SJSA1 (cell line): ENCODE data around the gene RMDN2. TPM values are rescaled to one million over a fixed set of nuclear protein-coding genes. Genes with fewer than 3 reads are reported as not detected.
A peak's percentile ranks its signal among the peaks of the same experiment; 100 is the strongest.

Experiments
- DNase-seq, 2 experiments: peaks; one replicate each; pipeline ENCODE4 v3.0.0-alpha.2; 2015 to 2020; ENCODE audit warnings: low spot score in 2 of 2, low read depth in 1 of 2
- H3K27ac ChIP-seq: fragments of 250-450 bp; sonication (Bioruptor Pico); 2 replicates; pipeline ENCODE4 v1.5.1; 2020; ENCODE audit warnings: mild to moderate bottlenecking, moderate library complexity
- H3K27me3 ChIP-seq: fragments of 250-450 bp; sonication (Bioruptor Pico); replicated peaks from 2 replicates; pipeline ENCODE4 v1.5.1; 2020; ENCODE audit warnings: mild to moderate bottlenecking, moderate library complexity
- H3K36me3 ChIP-seq: fragments of 250-450 bp; sonication (Bioruptor Pico); 2 replicates; pipeline ENCODE4 v1.5.1; 2020; ENCODE audit warnings: mild to moderate bottlenecking
- H3K4me1 ChIP-seq: fragments of 250-450 bp; sonication (Bioruptor Pico); replicated peaks from 2 replicates; pipeline ENCODE4 v1.6.1; 2021; ENCODE audit warnings: mild to moderate bottlenecking
- H3K4me3 ChIP-seq: fragments of 250-450 bp; sonication (Bioruptor Pico); 2 replicates; pipeline ENCODE4 v1.5.1; 2020; ENCODE audit warnings: mild to moderate bottlenecking
- H3K9me3 ChIP-seq: fragments of 250-450 bp; sonication (Bioruptor Pico); replicated peaks from 2 replicates; pipeline ENCODE4 v1.5.1; 2020; ENCODE audit warnings: mild to moderate bottlenecking
- total RNA-seq: library from RNA; depleted of rRNA; stranded (reverse); fragments of >200 nt; shearing (Covaris generic); gene quantifications from 2 replicates; pipeline ENCODE4 v1.2.3, GENCODE V29; 2014

Gene RMDN2
- total RNA-seq, 1 experiment from 2014 or later: 20.8 TPM

- Histone ChIP-seq H3K36me3 (no peaks in the 10 kb centered on the region), H3K4me3 (no peak overlapping the region), H3K9me3 (no peaks in the 10 kb centered on the region), H3K27ac (no peak overlapping the region), H3K27me3 (no peaks in the 10 kb centered on the region), H3K4me1 (no peaks in the 10 kb centered on the region)
- DNase-seq: no peak
Measured at GRCh38 chr2:37971971-37972370, 46.9 kb downstream of the RMDN2 start.

GRCh38 chr2:37973615-37974353, 48.7 kb downstream of the RMDN2 start:
- no peaks in the 10 kb centered on the region for H3K36me3 ChIP-seq
- H3K4me1 ChIP-seq: no peaks in the 10 kb centered on the region
- H3K9me3 ChIP-seq: no peaks in the 10 kb centered on the region
- H3K27me3 ChIP-seq: no peaks in the 10 kb centered on the region
- DNase-seq: no peak
- no peak overlapping the region for H3K27ac ChIP-seq
- H3K4me3 ChIP-seq: no peak overlapping the region

- no peaks in the 10 kb centered on the region for H3K9me3 ChIP-seq
- H3K4me3 ChIP-seq: no peak overlapping the region
- H3K27ac ChIP-seq: no peak overlapping the region
- no peaks in the 10 kb centered on the region for H3K36me3 ChIP-seq
- H3K4me1 ChIP-seq: no peaks in the 10 kb centered on the region
- no peaks in the 10 kb centered on the region for H3K27me3 ChIP-seq
- no peak for DNase-seq
Measured at GRCh38 chr2:37975808-37976207, 50.7 kb downstream of the RMDN2 start.

GRCh38 chr2:37976411-37976810, 51.3 kb downstream of the RMDN2 start:
- H3K36me3 ChIP-seq: no peaks in the 10 kb centered on the region
- no peak overlapping the region for H3K27ac ChIP-seq
- no peaks in the 10 kb centered on the region for H3K9me3 ChIP-seq
- H3K27me3 ChIP-seq: no peaks in the 10 kb centered on the region
- H3K4me1 ChIP-seq: no peaks in the 10 kb centered on the region
- H3K4me3 ChIP-seq: no peak overlapping the region
- no peak for DNase-seq

- no peaks in the 10 kb centered on the region for H3K9me3 ChIP-seq
- no peak overlapping the region for H3K4me3 ChIP-seq
- H3K27me3 ChIP-seq: no peaks in the 10 kb centered on the region
- DNase-seq: peak; percentile 69 to 72
- no peak overlapping the region for H3K27ac ChIP-seq
- H3K4me1 ChIP-seq: peaks cover 6% of the 10 kb centered on the region
- H3K36me3 ChIP-seq: no peaks in the 10 kb centered on the region
Measured at GRCh38 chr2:37982147-37982582, 57.1 kb downstream of the RMDN2 start.

GRCh38 chr2:37982847-37983246, 57.8 kb downstream of the RMDN2 start:
- Histone ChIP-seq H3K9me3 (no peaks in the 10 kb centered on the region), H3K27ac (no peak overlapping the region), H3K36me3 (no peaks in the 10 kb centered on the region), H3K27me3 (no peaks in the 10 kb centered on the region), H3K4me3 (no peak overlapping the region), H3K4me1 (peaks cover 6% of the 10 kb centered on the region)
- DNase-seq: no peak

- H3K4me3 ChIP-seq: no peak overlapping the region
- no peaks in the 10 kb centered on the region for H3K27me3 ChIP-seq
- H3K27ac ChIP-seq: no peak overlapping the region
- H3K9me3 ChIP-seq: no peaks in the 10 kb centered on the region
- no peaks in the 10 kb centered on the region for H3K36me3 ChIP-seq
- H3K4me1 ChIP-seq: peaks cover 6% of the 10 kb centered on the region
- no peak for DNase-seq
Measured at GRCh38 chr2:37983719-37984118, 58.6 kb downstream of the RMDN2 start.

GRCh38 chr2:37984176-37984575, 59.1 kb downstream of the RMDN2 start:
- Histone ChIP-seq H3K36me3 (no peaks in the 10 kb centered on the region), H3K4me3 (no peak overlapping the region), H3K27me3 (no peaks in the 10 kb centered on the region), H3K9me3 (no peaks in the 10 kb centered on the region), H3K4me1 (peaks cover 6% of the 10 kb centered on the region), H3K27ac (no peak overlapping the region)
- no peak for DNase-seq

GRCh38 chr2:37984589-37984988, 59.5 kb downstream of the RMDN2 start:
- DNase-seq: no peak
- H3K27me3 ChIP-seq: no peaks in the 10 kb centered on the region
- no peak overlapping the region for H3K4me3 ChIP-seq
- no peak overlapping the region for H3K27ac ChIP-seq
- H3K36me3 ChIP-seq: no peaks in the 10 kb centered on the region
- no peaks in the 10 kb centered on the region for H3K9me3 ChIP-seq
- peaks cover 6% of the 10 kb centered on the region for H3K4me1 ChIP-seq

GRCh38 chr2:37985333-37985732, 60.2 kb downstream of the RMDN2 start:
- H3K4me3 ChIP-seq: no peak overlapping the region
- no peaks in the 10 kb centered on the region for H3K36me3 ChIP-seq
- H3K27me3 ChIP-seq: no peaks in the 10 kb centered on the region
- H3K4me1 ChIP-seq: peaks cover 6% of the 10 kb centered on the region
- no peak overlapping the region for H3K27ac ChIP-seq
- DNase-seq: no peak
- H3K9me3 ChIP-seq: no peaks in the 10 kb centered on the region

GRCh38 chr2:37987098-37987775, 62.1 kb downstream of the RMDN2 start:
- Histone ChIP-seq H3K4me1 (peaks cover 2% of the 10 kb centered on the region), H3K36me3 (no peaks in the 10 kb centered on the region), H3K9me3 (no peaks in the 10 kb centered on the region), H3K27ac (no peak overlapping the region), H3K27me3 (no peaks in the 10 kb centered on the region), H3K4me3 (no peak overlapping the region)
- DNase-seq: no peak

GRCh38 chr2:37992601-37993000, 67.5 kb downstream of the RMDN2 start:
- Histone ChIP-seq H3K27me3 (no peaks in the 10 kb centered on the region), H3K4me3 (no peak overlapping the region), H3K9me3 (no peaks in the 10 kb centered on the region), H3K27ac (no peak overlapping the region), H3K4me1 (no peaks in the 10 kb centered on the region), H3K36me3 (no peaks in the 10 kb centered on the region)
- no peak for DNase-seq

GRCh38 chr2:37993143-37993542, 68.1 kb downstream of the RMDN2 start:
- Histone ChIP-seq H3K4me3 (no peak overlapping the region), H3K36me3 (no peaks in the 10 kb centered on the region), H3K9me3 (no peaks in the 10 kb centered on the region), H3K4me1 (no peaks in the 10 kb centered on the region), H3K27me3 (no peaks in the 10 kb centered on the region), H3K27ac (no peak overlapping the region)
- DNase-seq: no peak

- no peak overlapping the region for H3K4me3 ChIP-seq
- no peak overlapping the region for H3K27ac ChIP-seq
- no peaks in the 10 kb centered on the region for H3K27me3 ChIP-seq
- H3K36me3 ChIP-seq: no peaks in the 10 kb centered on the region
- no peaks in the 10 kb centered on the region for H3K4me1 ChIP-seq
- no peak for DNase-seq
- H3K9me3 ChIP-seq: no peaks in the 10 kb centered on the region
Measured at GRCh38 chr2:37997629-37998028, 72.5 kb downstream of the RMDN2 start.
